HepG2 (cell line): ENCODE data around the gene ENG. TPM values are rescaled to one million over a fixed set of nuclear protein-coding genes. Genes with fewer than 3 reads are reported as not detected.

Experiments used
- ARID5B ChIP-seq: IDR thresholded peaks from 2 replicates; pipeline ENCODE4 v1.4.0; 2020; ENCODE audit warnings: mild to moderate bottlenecking, missing genetic modification reagents
- CREB1 ChIP-seq, 2 experiments: fragments of 450-650 bp in 1 of 2; IDR thresholded peaks; 2 replicates each; pipeline ENCODE4 v1.6.1; 2016 to 2017; ENCODE audit warnings: control low read depth in 1 of 2, mild to moderate bottlenecking in 1 of 2, missing compliant biosample characterization in 1 of 2, missing genetic modification characterization in 1 of 2
- FOSL1 ChIP-seq: sonication (generic); formaldehyde crosslinking; IDR thresholded peaks from 2 replicates; pipeline ENCODE4 v1.9.0; 2021; ENCODE audit warnings: missing genetic modification reagents, borderline replicate concordance
- HMGA1 ChIP-seq: sonication (generic); formaldehyde crosslinking; conservative IDR thresholded peaks from 2 replicates; pipeline ENCODE4 v1.4.0; 2020; ENCODE audit warnings: missing genetic modification reagents
- PAF1 ChIP-seq: IDR thresholded peaks from 2 replicates; pipeline ENCODE4 v1.6.1; 2016; ENCODE audit warnings: missing genetic modification reagents, missing compliant biosample characterization
- SMAD9 ChIP-seq: sonication (generic); formaldehyde crosslinking; IDR thresholded peaks from 2 replicates; pipeline ENCODE4 v1.5.1; 2020; ENCODE audit warnings: mild to moderate bottlenecking, missing genetic modification reagents
- ZNF281 ChIP-seq: sonication (generic); formaldehyde crosslinking; IDR thresholded peaks from 2 replicates; pipeline ENCODE4 v1.4.0; 2020; ENCODE audit warnings: missing genetic modification reagents, borderline replicate concordance
- ZNF326 ChIP-seq: sonication (generic); formaldehyde crosslinking; IDR thresholded peaks from 2 replicates; pipeline ENCODE4 v1.4.0; 2020; ENCODE audit warnings: missing genetic modification reagents, borderline replicate concordance
- ZNF768 ChIP-seq: sonication (generic); formaldehyde crosslinking; IDR thresholded peaks from 2 replicates; pipeline ENCODE4 v1.4.0; 2020; ENCODE audit warnings: missing genetic modification reagents
- ZNF776 ChIP-seq: sonication (generic); formaldehyde crosslinking; IDR thresholded peaks from 2 replicates; pipeline ENCODE4 v1.4.0; 2020; ENCODE audit warnings: mild to moderate bottlenecking, missing genetic modification reagents
- ZNF850 ChIP-seq: sonication (generic); formaldehyde crosslinking; conservative IDR thresholded peaks from 2 replicates; pipeline ENCODE4 v1.9.0; 2021; ENCODE audit warnings: mild to moderate bottlenecking, missing genetic modification reagents
- ZUFSP ChIP-seq: sonication (generic); formaldehyde crosslinking; IDR thresholded peaks from 2 replicates; pipeline ENCODE4 v1.9.0; 2021; ENCODE audit warnings: missing genetic modification reagents, mild to moderate bottlenecking, borderline replicate concordance
- polyA plus RNA-seq, 8 experiments: library from polyadenylated mRNA; depleted of rRNA in 3 of 8; stranded (reverse) in 7 of 8; unstranded in 1 of 8; fragments of >200 nt; fragmentation: Illumina TruSeq in 4 of 8; extraction: Trizol in 4 of 8; gene quantifications; 2 replicates each; pipeline versions ENCODE4 v1.2.1 to v1.2.3, GENCODE V29; 2011 to 2016; ENCODE audit warnings: low read depth in 4 of 8, missing spikeins in 1 of 8, mixed read lengths in 1 of 8; ENCODE audit not compliant: insufficient read depth in 1 of 8
- total RNA-seq, 5 experiments: library from RNA; depleted of rRNA; stranded (reverse); fragments of >200 nt; fragmentation: Illumina TruSeq; extraction: Trizol; gene quantifications; 2 replicates each; pipeline ENCODE4 v1.2.3, GENCODE V29; 2016; ENCODE audit warnings: low read depth in 1 of 5
- TF ChIP-seq, protein P1 (sequence below): sonication (generic); formaldehyde crosslinking; IDR thresholded peaks from 2 replicates; pipeline ENCODE4 v1.5.0; 2020; ENCODE audit warnings: mild to moderate bottlenecking, missing genetic modification reagents, borderline replicate concordance
- TF ChIP-seq, protein P2 (sequence below): sonication (generic); formaldehyde crosslinking; IDR thresholded peaks from 2 replicates; pipeline ENCODE4 v1.5.1; 2020; ENCODE audit warnings: mild to moderate bottlenecking, moderate library complexity, missing genetic modification reagents

Gene ENG
- total and polyA plus RNA-seq, 2 of the 13 experiments (the other 11 are each of a cell fraction or from before 2014, with no cell fraction given) = 0.02 to 1.1 TPM

DNA sequence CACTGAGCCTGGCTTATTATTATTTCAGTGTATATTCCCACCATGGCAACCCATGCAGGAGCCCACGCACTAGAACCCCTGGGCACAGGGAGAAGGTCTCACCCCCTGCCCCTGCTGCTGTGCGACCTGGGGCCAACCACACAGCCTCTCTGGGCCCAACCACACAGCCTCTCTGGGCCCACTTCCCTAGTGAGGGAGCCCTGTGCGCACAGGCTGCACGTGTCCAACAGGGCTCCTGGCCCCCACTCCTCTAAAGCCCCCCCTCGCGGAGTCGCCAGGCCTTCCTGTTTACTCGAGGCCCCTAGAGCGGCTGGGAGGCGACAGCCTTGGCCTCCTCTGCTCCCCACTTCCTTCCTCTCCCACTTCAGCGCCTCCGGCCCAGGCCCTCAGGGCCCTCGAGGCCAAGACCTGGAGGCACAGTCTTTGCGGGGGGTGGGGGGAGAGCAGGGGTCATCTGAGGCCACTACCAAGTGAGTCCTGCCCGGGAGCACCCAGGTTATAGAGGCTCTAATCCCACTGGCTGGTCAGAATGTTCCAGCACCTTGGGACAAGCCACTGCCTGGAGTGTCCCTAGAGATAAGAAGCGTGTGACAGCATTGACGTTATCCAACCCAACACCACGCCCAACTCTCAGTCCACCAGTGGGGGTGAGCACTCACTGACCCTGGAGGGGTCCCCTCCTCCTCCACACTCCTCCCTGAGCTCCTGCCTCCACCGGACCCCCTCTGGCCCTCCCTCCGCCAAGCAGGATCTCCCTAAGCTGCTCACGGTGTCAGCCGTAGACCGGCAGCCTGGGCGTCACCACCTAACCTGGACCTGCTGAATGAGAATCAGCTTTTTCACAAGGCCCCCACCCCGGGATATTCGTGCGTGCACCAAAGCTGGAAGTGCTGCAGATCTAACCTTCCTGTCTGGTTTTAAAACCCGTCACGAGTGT lies 7.9 kb upstream of the ENG start (continued):
- TF ChIP-seq, protein P1, sequence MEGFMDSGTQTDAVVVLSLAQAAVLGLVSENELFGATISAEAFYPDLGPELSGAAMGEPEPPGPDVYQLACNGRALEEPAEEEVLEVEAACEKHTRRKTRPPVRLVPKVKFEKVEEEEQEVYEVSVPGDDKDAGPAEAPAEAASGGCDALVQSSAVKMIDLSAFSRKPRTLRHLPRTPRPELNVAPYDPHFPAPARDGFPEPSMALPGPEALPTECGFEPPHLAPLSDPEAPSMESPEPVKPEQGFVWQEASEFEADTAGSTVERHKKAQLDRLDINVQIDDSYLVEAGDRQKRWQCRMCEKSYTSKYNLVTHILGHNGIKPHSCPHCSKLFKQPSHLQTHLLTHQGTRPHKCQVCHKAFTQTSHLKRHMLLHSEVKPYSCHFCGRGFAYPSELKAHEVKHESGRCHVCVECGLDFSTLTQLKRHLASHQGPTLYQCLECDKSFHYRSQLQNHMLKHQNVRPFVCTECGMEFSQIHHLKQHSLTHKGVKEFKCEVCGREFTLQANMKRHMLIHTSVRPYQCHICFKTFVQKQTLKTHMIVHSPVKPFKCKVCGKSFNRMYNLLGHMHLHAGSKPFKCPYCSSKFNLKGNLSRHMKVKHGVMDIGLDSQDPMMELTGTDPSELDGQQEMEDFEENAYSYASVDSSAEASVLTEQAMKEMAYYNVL = no peak
- peak; percentile 49; the same call in 1 of the 2 replicates for TF ChIP-seq ARID5B (CRISPR knock-in tag)
- no peak for TF ChIP-seq CREB1 (IDR thresholded peaks at IDR 0.05)
- no peak for TF ChIP-seq CREB1 (CRISPR knock-in tag; IDR thresholded peaks at IDR 0.05)
- TF ChIP-seq, protein P2, sequence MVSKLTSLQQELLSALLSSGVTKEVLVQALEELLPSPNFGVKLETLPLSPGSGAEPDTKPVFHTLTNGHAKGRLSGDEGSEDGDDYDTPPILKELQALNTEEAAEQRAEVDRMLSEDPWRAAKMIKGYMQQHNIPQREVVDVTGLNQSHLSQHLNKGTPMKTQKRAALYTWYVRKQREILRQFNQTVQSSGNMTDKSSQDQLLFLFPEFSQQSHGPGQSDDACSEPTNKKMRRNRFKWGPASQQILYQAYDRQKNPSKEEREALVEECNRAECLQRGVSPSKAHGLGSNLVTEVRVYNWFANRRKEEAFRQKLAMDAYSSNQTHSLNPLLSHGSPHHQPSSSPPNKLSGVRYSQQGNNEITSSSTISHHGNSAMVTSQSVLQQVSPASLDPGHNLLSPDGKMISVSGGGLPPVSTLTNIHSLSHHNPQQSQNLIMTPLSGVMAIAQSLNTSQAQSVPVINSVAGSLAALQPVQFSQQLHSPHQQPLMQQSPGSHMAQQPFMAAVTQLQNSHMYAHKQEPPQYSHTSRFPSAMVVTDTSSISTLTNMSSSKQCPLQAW = peak; percentile 40; the same call in 1 of the 2 replicates
- TF ChIP-seq ZUFSP (CRISPR knock-in tag) = no peak
- TF ChIP-seq ZNF768 = peak; percentile 99
- no peak for TF ChIP-seq ZNF850
- no peak for TF ChIP-seq PAF1 (CRISPR knock-in tag)
- TF ChIP-seq ZNF776 (CRISPR knock-in tag) = no peak
- TF ChIP-seq SMAD9 (CRISPR knock-in tag) = 0 out of 2 replicates have a peak, but pooled peaks have one; percentile 37
- TF ChIP-seq ZNF326 (CRISPR knock-in tag) = no peak
- TF ChIP-seq HMGA1 (CRISPR knock-in tag) = no peak
- no peak for TF ChIP-seq FOSL1 (CRISPR knock-in tag)
- TF ChIP-seq ZNF281 (CRISPR knock-in tag) = no peak
